Tibial nerve (tissue), 4 donors: ENCODE data around the gene DNAJB12. TPM values are rescaled to one million over a fixed set of nuclear protein-coding genes. Genes with fewer than 3 reads are reported as not detected.

ENCODE experiments used
- DNase-seq, 2 donors: peaks; one replicate each; pipeline ENCODE4 v3.0.0-alpha.2; 2019; ENCODE audit warnings: low spot score in 2 of 2
- H3K27ac ChIP-seq, 4 donors: fragments of 200-600 bp; sonication (generic) in 3 of 4; one replicate each; pipeline ENCODE4 v1.5.1; 2017 to 2019; ENCODE audit warnings: mild to moderate bottlenecking in 1 of 4
- H3K27me3 ChIP-seq, 2 donors: fragments of 200-600 bp; sonication (generic) in 1 of 2; one replicate each; pipeline versions ENCODE4 v1.5.1 to v1.6.0; 2017 to 2019
- H3K36me3 ChIP-seq, 3 donors: fragments of 200-600 bp; sonication (generic); one replicate each; pipeline ENCODE4 v1.5.1; 2018 to 2019
- H3K4me1 ChIP-seq, 4 donors: fragments of 200-600 bp; sonication (generic) in 3 of 4; one replicate each; pipeline ENCODE4 v1.5.1; 2017 to 2019
- H3K4me3 ChIP-seq, 4 donors: fragments of 200-600 bp; sonication (generic) in 3 of 4; one replicate each; pipeline ENCODE4 v1.5.1; 2017 to 2019; ENCODE audit warnings: mild to moderate bottlenecking in 1 of 4, moderate library complexity in 1 of 4
- H3K9me3 ChIP-seq, 4 donors: fragments of 200-600 bp; sonication (generic) in 3 of 4; one replicate each; pipeline ENCODE4 v1.5.1; 2017 to 2019
- CTCF ChIP-seq, 5 experiments: fragments of 200-600 bp in 3 of 5; fragments of 450-650 bp in 2 of 5; sonication (generic) in 3 of 5; IDR thresholded peaks; one replicate each; pipeline ENCODE4 v1.5.1; 2016 to 2019; ENCODE audit warnings: antibody characterized with exemption in 5 of 5, mild to moderate bottlenecking in 3 of 5, moderate library complexity in 2 of 5
- EP300 ChIP-seq, 2 donors: sonication (generic); formaldehyde crosslinking; IDR thresholded peaks; one replicate each; pipeline ENCODE4 v1.6.1; 2017; ENCODE audit warnings: antibody characterized with exemption in 2 of 2, mild to moderate bottlenecking in 1 of 2
- POLR2A ChIP-seq, 2 donors: fragments of 450-650 bp; IDR thresholded peaks; one replicate each; pipeline ENCODE4 v1.6.1; 2017; ENCODE audit warnings: antibody characterized with exemption in 2 of 2, mild to moderate bottlenecking in 2 of 2, moderate library complexity in 2 of 2
- WGBS, 2 donors: methylation state at CpG; one replicate each; pipeline ENCODE4 v1.1.5; 2018; 5-methylcytosine and 5-hydroxymethylcytosine counted together
- total RNA-seq, 4 donors: library from RNA; depleted of rRNA; stranded (reverse); fragments of >200 nt; gene quantifications; one replicate each; pipeline ENCODE4 v1.1.0, GENCODE V29; 2016

Gene DNAJB12
- total RNA-seq, 4 donors from 2014 or later, result 81.3 to 115 (median 98.9) TPM

GRCh38 chr10:72379776-72380175 is 25.1 kb upstream of the DNAJB12 start:
- Histone ChIP-seq H3K9me3 (no peaks in the 10 kb centered on the region), H3K27ac (no peak overlapping the region), H3K36me3 (peaks cover 0 to 22% (median 0%) of the 10 kb centered on the region in 3 donors), H3K4me1 (no peaks in the 10 kb centered on the region), H3K4me3 (no peak overlapping the region), H3K27me3 (no peaks in the 10 kb centered on the region)
- WGBS, 2 donors, result 74 to 82% methylated on average over 2 of the region's 2 CpGs
- TF ChIP-seq EP300 (IDR thresholded peaks at IDR 0.05), result no peak
- TF ChIP-seq CTCF (IDR thresholded peaks at IDR 0.05), result no peak
- TF ChIP-seq POLR2A (IDR thresholded peaks at IDR 0.05), result no peak
- no peak for DNase-seq

DNA sequence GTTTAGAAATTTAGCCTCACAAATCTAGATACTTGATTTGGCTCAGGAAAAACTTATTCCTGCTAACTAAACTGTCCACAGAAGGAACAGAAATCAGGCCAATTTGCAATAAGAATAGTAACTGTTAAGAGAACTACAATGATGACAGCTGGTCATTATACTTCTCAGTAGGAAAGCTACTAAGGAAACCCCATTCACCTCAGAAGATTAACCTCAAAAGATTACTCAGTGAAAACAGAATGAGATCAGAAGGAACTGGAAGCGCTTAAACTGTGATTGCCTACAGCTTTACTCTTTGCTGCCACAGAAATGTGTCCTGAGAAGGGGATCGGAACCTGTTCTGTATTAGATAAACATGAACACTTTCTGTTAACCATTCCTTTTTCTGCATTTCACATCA is 24.3 kb upstream of the DNAJB12 start:
- Histone ChIP-seq H3K27me3 (no peaks in the 10 kb centered on the region), H3K27ac (no peak overlapping the region), H3K4me3 (no peak overlapping the region), H3K9me3 (no peaks in the 10 kb centered on the region), H3K4me1 (no peaks in the 10 kb centered on the region), H3K36me3 (peaks cover 0 to 27% (median 0%) of the 10 kb centered on the region in 3 donors)
- 92 to 98% methylated on average over 2 of the region's 2 CpGs for WGBS, 2 donors
- DNase-seq, result no peak
- no peak for TF ChIP-seq EP300 (IDR thresholded peaks at IDR 0.05)
- no peak for TF ChIP-seq CTCF (IDR thresholded peaks at IDR 0.05)
- TF ChIP-seq POLR2A (IDR thresholded peaks at IDR 0.05), result no peak

DNA sequence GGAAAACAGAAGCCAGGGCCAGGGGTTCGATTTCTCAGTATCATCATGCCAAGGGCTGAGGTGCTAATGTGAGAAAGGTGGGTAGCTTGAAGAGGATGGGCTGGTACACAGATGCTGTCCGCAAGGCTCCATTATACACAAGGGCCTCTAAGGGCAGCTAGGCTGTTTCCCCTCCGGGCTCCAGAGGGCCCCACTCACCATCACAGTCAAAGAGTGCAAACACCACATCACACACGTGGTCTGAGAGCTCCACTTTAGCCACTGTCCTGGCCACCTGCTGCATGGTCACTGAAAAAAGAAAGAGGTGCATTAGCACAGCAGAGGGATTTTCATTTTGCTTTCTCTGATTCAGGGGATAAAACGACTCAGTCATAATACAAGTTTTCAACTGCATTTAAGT is 20.9 kb upstream of the DNAJB12 start:
- no peaks in the 10 kb centered on the region for H3K4me1 ChIP-seq
- no peak overlapping the region for H3K27ac ChIP-seq
- TF ChIP-seq EP300 (IDR thresholded peaks at IDR 0.05) (no peak), POLR2A (IDR thresholded peaks at IDR 0.05) (no peak), CTCF (IDR thresholded peaks at IDR 0.05) (peak in 2 of 5 experiments; percentile 6 to 22)
- peaks cover 0 to 43% (median 0%) of the 10 kb centered on the region in 3 donors for H3K36me3 ChIP-seq
- H3K4me3 ChIP-seq, result no peak overlapping the region
- WGBS, 2 donors, result 54 to 66% methylated on average over 5 of the region's 5 CpGs
- no peak for DNase-seq
- no peaks in the 10 kb centered on the region for H3K27me3 ChIP-seq
- no peaks in the 10 kb centered on the region for H3K9me3 ChIP-seq

DNA sequence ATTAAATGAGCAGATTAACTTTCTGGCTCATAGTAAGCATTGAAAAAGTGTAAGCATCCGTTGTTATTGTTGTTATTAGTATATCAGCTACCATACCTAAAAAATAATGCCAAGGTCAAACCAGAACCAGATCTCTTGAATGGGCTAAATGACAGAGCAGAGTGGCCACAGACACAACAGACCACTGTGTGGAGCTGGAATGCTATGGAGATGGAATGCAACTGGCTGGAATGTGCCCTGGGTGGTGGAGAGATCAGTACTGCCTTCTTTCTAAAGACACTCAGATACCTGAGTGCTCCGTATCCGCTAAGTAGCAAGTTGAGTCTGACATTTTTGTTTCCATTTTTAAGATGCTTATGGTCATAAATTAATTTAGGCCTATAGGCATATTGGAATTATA is 20.5 kb upstream of the DNAJB12 start:
- TF ChIP-seq CTCF (IDR thresholded peaks at IDR 0.05) (no peak), EP300 (IDR thresholded peaks at IDR 0.05) (no peak), POLR2A (IDR thresholded peaks at IDR 0.05) (no peak)
- 63 to 72% methylated on average over 3 of the region's 3 CpGs for WGBS, 2 donors
- DNase-seq, result no peak

DNA sequence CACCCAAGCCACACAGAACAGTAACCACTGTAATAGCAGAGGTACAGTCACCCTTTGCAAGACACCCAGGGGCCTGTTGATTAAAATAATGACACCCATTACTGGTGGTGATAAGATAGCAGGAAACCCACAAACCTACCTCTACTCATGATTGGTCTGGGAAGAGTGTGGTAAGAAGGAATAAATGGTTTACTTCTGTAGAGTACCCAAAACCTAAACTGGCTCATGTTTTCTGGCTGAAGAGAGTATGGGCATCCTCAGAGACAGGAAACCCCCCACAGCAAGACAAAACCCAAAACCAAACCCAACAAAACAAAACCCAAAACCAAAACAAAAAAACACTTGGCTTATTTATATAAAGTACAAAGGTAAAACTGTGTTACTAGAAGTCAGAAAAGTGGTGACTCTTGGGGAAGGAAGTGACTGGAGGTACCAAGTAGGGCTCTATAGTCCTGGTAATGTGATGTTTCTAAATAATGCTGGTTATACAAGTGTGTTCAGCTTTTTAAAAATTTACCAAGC is 15.5 kb upstream of the DNAJB12 start:
- Histone ChIP-seq H3K27me3 (no peaks in the 10 kb centered on the region), H3K4me3 (no peak overlapping the region), H3K4me1 (no peaks in the 10 kb centered on the region), H3K9me3 (no peaks in the 10 kb centered on the region), H3K27ac (no peak overlapping the region), H3K36me3 (peaks cover 0 to 61% (median 0%) of the 10 kb centered on the region in 3 donors)
- TF ChIP-seq EP300 (IDR thresholded peaks at IDR 0.05), result no peak
- no peak for TF ChIP-seq POLR2A (IDR thresholded peaks at IDR 0.05)
- TF ChIP-seq CTCF (IDR thresholded peaks at IDR 0.05), result no peak
- no peak for DNase-seq

More for the DNA sequence above, 20.5 kb upstream of the DNAJB12 start:
- H3K9me3 ChIP-seq, result no peaks in the 10 kb centered on the region
- H3K27me3 ChIP-seq, result no peaks in the 10 kb centered on the region
- peaks cover 0 to 43% (median 0%) of the 10 kb centered on the region in 3 donors for H3K36me3 ChIP-seq
- H3K4me1 ChIP-seq, result no peaks in the 10 kb centered on the region
- no peak overlapping the region for H3K4me3 ChIP-seq
- H3K27ac ChIP-seq, result no peak overlapping the region
